HCT116 (cell line): Measurements from ENCODE around the gene ERGIC1. TPM values are rescaled to one million over a fixed set of nuclear protein-coding genes. Genes with fewer than 3 reads are reported as not detected.
"Not testable (repeated sequence)": the region's sequence is repeated elsewhere in the genome, so short reads cannot be mapped to it uniquely, and the experiment has no call there.

Experiments used
- ATAC-seq: fragments of 200-7000 bp; cut with Tn5 transposase; 2 replicates; pipeline ENCODE4 v1.9.1; 2020; ENCODE audit warnings: mild to moderate bottlenecking, moderate library complexity
- BruUV-seq: library from RNA; stranded (reverse); fragments of 400-500 nt; replicated peaks from 2 replicates; lab custom pipeline; 2021; lab: Mats Ljungman, UMichigan
- CTCF ChIA-PET: fragments of 300-600 bp; sonication (Branson Sonifier 250); formaldehyde crosslinking; loops from one replicate; lab custom pipeline; 2021; ENCODE audit warnings: antibody characterized with exemption; lab: Charles Lee
- POLR2A ChIA-PET: fragments of 300-600, 350-600 bp; sonication (Branson Sonifier 250); formaldehyde crosslinking; loops from one replicate; lab custom pipeline; 2021; ENCODE audit warnings: antibody characterized with exemption; lab: Charles Lee
- RAD21 ChIA-PET, 2 experiments: fragments of 300-600 bp; sonication (Branson Sonifier 250); formaldehyde crosslinking; loops; one replicate each; lab custom pipeline; 2023; ENCODE audit warnings: low total read pairs in 2 of 2; ENCODE audit not compliant: uncharacterized antibody in 2 of 2, unreplicated experiment in 2 of 2, low non-redundant PET in 1 of 2; lab: Charles Lee
- DNase-seq: peaks from one replicate; pipeline ENCODE4 v3.0.0-alpha.2; 2010; ENCODE audit warnings: low read depth, low spot score
- H2AFZ ChIP-seq: fragments of 200-600 bp; shearing (Covaris generic), sonication (generic); 2 replicates; pipeline ENCODE4 v1.6.1; 2017; ENCODE audit warnings: low read depth, mixed run types, mixed read lengths, antibody characterized with exemption, low read length; ENCODE audit not compliant: poor library complexity, severe bottlenecking
- H3K27ac ChIP-seq: 2 replicates; pipeline ENCODE4 v1.5.1; 2012; ENCODE audit warnings: low read depth, low read length
- H3K27me3 ChIP-seq: fragments of 200-600 bp; sonication (generic); 2 replicates; pipeline ENCODE4 v1.6.1; 2016; ENCODE audit warnings: mixed run types, low read length, mixed read lengths; ENCODE audit not compliant: insufficient read depth
- H3K36me3 ChIP-seq, 2 experiments: fragments of 200-500 bp in 1 of 2; fragments of 200-600 bp in 1 of 2; sonication (Bioruptor generic) in 1 of 2; sonication (generic) in 1 of 2; 2 replicates each; pipeline versions ENCODE4 v1.5.1 to v1.6.1; 2014 to 2016; ENCODE audit warnings: low read length in 2 of 2, inconsistent platforms in 1 of 2, mixed read lengths in 1 of 2, mixed run types in 1 of 2; ENCODE audit not compliant: insufficient read depth in 2 of 2, control insufficient read depth in 1 of 2
- H3K4me1 ChIP-seq, 2 experiments: fragments of 200-600 bp in 1 of 2; sonication (generic) in 1 of 2; 2 replicates each; pipeline versions ENCODE4 v1.5.1 to v1.6.1; 2012 to 2017; ENCODE audit warnings: low read length in 2 of 2, inconsistent platforms in 1 of 2, mild to moderate bottlenecking in 1 of 2, mixed read lengths in 1 of 2, mixed run types in 1 of 2, moderate library complexity in 1 of 2; ENCODE audit not compliant: insufficient read depth in 2 of 2, control insufficient read depth in 1 of 2
- H3K4me2 ChIP-seq: fragments of 200-600 bp; sonication (generic); 2 replicates; pipeline ENCODE4 v1.6.1; 2017; ENCODE audit warnings: mixed run types, low read length, mixed read lengths
- H3K4me3 ChIP-seq, 2 experiments: fragments of 200-600 bp in 1 of 2; sonication (generic) in 1 of 2; replicated peaks in 1 of 2; 2 replicates each; pipeline ENCODE4 v1.5.1; 2011 to 2016; ENCODE audit warnings: low read length in 2 of 2, control low read depth in 1 of 2, low read depth in 1 of 2, mild to moderate bottlenecking in 1 of 2, mixed read lengths in 1 of 2, mixed run types in 1 of 2
- H3K79me2 ChIP-seq: fragments of 200-600 bp; sonication (generic); 2 replicates; pipeline ENCODE4 v1.6.1; 2017; ENCODE audit warnings: mild to moderate bottlenecking, mixed run types, low read length, moderate library complexity, mixed read lengths; ENCODE audit not compliant: insufficient read depth
- H3K9ac ChIP-seq: fragments of 200-600 bp; sonication (generic); 2 replicates; pipeline ENCODE4 v1.6.1; 2016; ENCODE audit warnings: low read length, mixed read lengths
- H3K9me2 ChIP-seq: fragments of 200-600 bp; sonication (generic), shearing (Covaris generic); 2 replicates; pipeline ENCODE4 v1.6.1; 2017; ENCODE audit warnings: mixed run types, mild to moderate bottlenecking, moderate library complexity; ENCODE audit not compliant: insufficient read depth
- H3K9me3 ChIP-seq, 2 experiments: fragments of 200-500 bp in 1 of 2; fragments of 200-600 bp in 1 of 2; sonication (Bioruptor generic) in 1 of 2; sonication (generic) in 1 of 2; 2 replicates each; pipeline ENCODE4 v1.6.1; 2014 to 2017; ENCODE audit warnings: low read length in 2 of 2, mixed read lengths in 2 of 2, inconsistent platforms in 1 of 2, low read depth in 1 of 2, mild to moderate bottlenecking in 1 of 2, mixed run types in 1 of 2, moderate library complexity in 1 of 2; ENCODE audit not compliant: control insufficient read depth in 1 of 2, insufficient read depth in 1 of 2
- H4K20me1 ChIP-seq: fragments of 200-600 bp; sonication (generic), shearing (Covaris generic); 2 replicates; pipeline ENCODE4 v1.6.1; 2017; ENCODE audit warnings: mixed run types, mild to moderate bottlenecking, moderate library complexity; ENCODE audit not compliant: insufficient read depth
- EGR1 ChIP-seq: IDR thresholded peaks from 2 replicates; pipeline ENCODE4 v1.6.1; 2012; ENCODE audit warnings: low read depth
- ELF1 ChIP-seq: IDR thresholded peaks from 2 replicates; pipeline ENCODE4 v1.6.1; 2012; ENCODE audit warnings: low read depth, borderline replicate concordance
- EZH2phosphoT487 ChIP-seq: fragments of 200-600 bp; IDR thresholded peaks from 2 replicates; pipeline ENCODE4 v1.6.1; 2018; ENCODE audit warnings: antibody characterized with exemption, borderline replicate concordance
- JUND ChIP-seq: IDR thresholded peaks from 2 replicates; pipeline ENCODE4 v1.6.1; 2012
- POLR2A ChIP-seq: IDR thresholded peaks from 2 replicates; pipeline ENCODE4 v1.7.0; 2011; ENCODE audit warnings: borderline replicate concordance; ENCODE audit not compliant: insufficient read depth, insufficient read length; ENCODE audit errors: extremely low read depth
- SP1 ChIP-seq: IDR thresholded peaks from 2 replicates; pipeline ENCODE4 v1.6.1; 2012; ENCODE audit warnings: low read depth
- TCF7L2 ChIP-seq: IDR thresholded peaks from 2 replicates; pipeline ENCODE4 v1.7.0; 2011; ENCODE audit warnings: borderline replicate concordance, inconsistent platforms; ENCODE audit not compliant: insufficient read depth, insufficient read length; ENCODE audit errors: extremely low read depth
- YY1 ChIP-seq: IDR thresholded peaks from 2 replicates; pipeline ENCODE4 v1.6.1; 2011; ENCODE audit warnings: low read length, low read depth, moderate library complexity, mild to moderate bottlenecking; ENCODE audit not compliant: insufficient replicate concordance; ENCODE audit errors: extremely low read depth
- ZNF274 ChIP-seq: fragments of 200-500 bp; sonication (Bioruptor generic); IDR thresholded peaks from 2 replicates; pipeline ENCODE4 v1.6.1; 2014; ENCODE audit warnings: mild to moderate bottlenecking, low read depth, low read length, inconsistent platforms
- intact Hi-C: fragments of 100-400 bp; cut with micrococcal nuclease; formaldehyde crosslinking; loops from 2 replicates; pipeline ENCODE4 v1.10.0; 2022
- total RNA-seq: library from RNA; stranded (reverse); gene quantifications from one replicate; pipeline ENCODE4 v1.2.1, GENCODE V29; 2021; ENCODE audit not compliant: unreplicated experiment
- TF ChIP-seq, protein P1 (sequence below), 3 experiments: fragments of 200-600 bp in 1 of 3; sonication (generic) in 1 of 3; IDR thresholded peaks in 2 of 3; conservative IDR thresholded peaks in 1 of 3; 2 replicates each; pipeline ENCODE4 v1.5.1; 2012 to 2017; ENCODE audit warnings: low read depth in 2 of 3, low read length in 2 of 3, antibody characterized with exemption in 1 of 3, borderline replicate concordance in 1 of 3, control low read depth in 1 of 3, mild to moderate bottlenecking in 1 of 3, mixed read lengths in 1 of 3, mixed run types in 1 of 3, moderate library complexity in 1 of 3; ENCODE audit not compliant: insufficient read depth in 1 of 3
- TF ChIP-seq, protein P2 (sequence below): IDR thresholded peaks from 2 replicates; pipeline ENCODE4 v1.6.1; 2012
- TF ChIP-seq, protein P3 (sequence below): IDR thresholded peaks from 2 replicates; pipeline ENCODE4 v1.6.1; 2011; ENCODE audit warnings: mild to moderate bottlenecking, low read length, moderate library complexity; ENCODE audit not compliant: insufficient replicate concordance; ENCODE audit errors: extremely low read depth
- TF ChIP-seq, protein P4 (sequence below): IDR thresholded peaks from 2 replicates; pipeline ENCODE4 v1.6.1; 2012; ENCODE audit warnings: low read depth

ERGIC1 gene
- total RNA-seq, 1 experiment from 2014 or later = 73.3 TPM

DNA sequence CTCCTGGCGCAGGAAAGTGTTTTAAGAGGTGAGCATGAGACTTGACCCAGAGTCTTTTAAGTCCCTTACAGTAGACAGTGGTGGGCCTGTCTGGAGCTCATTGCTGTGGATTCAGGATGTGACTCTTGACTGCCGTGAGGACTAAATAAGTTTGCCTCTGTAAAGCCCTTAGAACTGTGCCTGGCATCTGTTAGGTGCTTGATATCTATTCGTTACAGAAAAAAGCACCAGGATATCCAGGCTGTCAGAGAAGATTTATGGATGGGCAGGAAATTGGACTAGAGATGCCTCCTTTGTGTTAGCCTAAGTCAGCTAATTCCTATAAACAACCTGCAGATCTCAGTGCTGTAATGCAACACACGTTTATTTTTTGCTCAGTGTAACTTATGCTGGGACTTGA is 12.6 kb downstream of the ERGIC1 start:
- ChIA-PET CTCF (interaction anchor here (0.6 kb wide), 1 partner anchor 1486 kb away, joined by 3 read pairs; no protein-coding TSS in a partner anchor), RAD21 (no interaction called here), POLR2A (no interaction called here)
- no peak overlapping the region for H3K27ac ChIP-seq
- no peak overlapping the region for H3K9ac ChIP-seq
- ATAC-seq (no peak), DNase-seq (no peak)
- H3K4me1 ChIP-seq = peaks cover 0 to 8% of the 10 kb centered on the region in 2 experiments; a peak in 2 of 4 replicates
- no peaks in the 10 kb centered on the region for H3K36me3 ChIP-seq
- no peaks in the 10 kb centered on the region for H3K27me3 ChIP-seq
- no peak overlapping the region for H2AFZ ChIP-seq
- no peak overlapping the region for H3K4me3 ChIP-seq
- TF ChIP-seq, protein P1, sequence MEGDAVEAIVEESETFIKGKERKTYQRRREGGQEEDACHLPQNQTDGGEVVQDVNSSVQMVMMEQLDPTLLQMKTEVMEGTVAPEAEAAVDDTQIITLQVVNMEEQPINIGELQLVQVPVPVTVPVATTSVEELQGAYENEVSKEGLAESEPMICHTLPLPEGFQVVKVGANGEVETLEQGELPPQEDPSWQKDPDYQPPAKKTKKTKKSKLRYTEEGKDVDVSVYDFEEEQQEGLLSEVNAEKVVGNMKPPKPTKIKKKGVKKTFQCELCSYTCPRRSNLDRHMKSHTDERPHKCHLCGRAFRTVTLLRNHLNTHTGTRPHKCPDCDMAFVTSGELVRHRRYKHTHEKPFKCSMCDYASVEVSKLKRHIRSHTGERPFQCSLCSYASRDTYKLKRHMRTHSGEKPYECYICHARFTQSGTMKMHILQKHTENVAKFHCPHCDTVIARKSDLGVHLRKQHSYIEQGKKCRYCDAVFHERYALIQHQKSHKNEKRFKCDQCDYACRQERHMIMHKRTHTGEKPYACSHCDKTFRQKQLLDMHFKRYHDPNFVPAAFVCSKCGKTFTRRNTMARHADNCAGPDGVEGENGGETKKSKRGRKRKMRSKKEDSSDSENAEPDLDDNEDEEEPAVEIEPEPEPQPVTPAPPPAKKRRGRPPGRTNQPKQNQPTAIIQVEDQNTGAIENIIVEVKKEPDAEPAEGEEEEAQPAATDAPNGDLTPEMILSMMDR (IDR thresholded peaks at IDR 0.05 in 2 of 3, conservative IDR thresholded peaks at IDR 0.05 in 1 of 3; ENCODE audit: borderline replicate concordance in 1 of 3, insufficient read depth in 1 of 3, low read depth in 2 of 3, low read length in 2 of 3) = no peak
- TF ChIP-seq, protein P2, sequence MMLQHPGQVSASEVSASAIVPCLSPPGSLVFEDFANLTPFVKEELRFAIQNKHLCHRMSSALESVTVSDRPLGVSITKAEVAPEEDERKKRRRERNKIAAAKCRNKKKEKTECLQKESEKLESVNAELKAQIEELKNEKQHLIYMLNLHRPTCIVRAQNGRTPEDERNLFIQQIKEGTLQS = no peak
- TF ChIP-seq SP1 (no peak), POLR2A (no peak), TCF7L2 (no peak), YY1 (no peak), ELF1 (no peak), EGR1 (no peak), ZNF274 (no peak), JUND (no peak), EZH2phosphoT487 (no peak)
- TF ChIP-seq, protein P3, sequence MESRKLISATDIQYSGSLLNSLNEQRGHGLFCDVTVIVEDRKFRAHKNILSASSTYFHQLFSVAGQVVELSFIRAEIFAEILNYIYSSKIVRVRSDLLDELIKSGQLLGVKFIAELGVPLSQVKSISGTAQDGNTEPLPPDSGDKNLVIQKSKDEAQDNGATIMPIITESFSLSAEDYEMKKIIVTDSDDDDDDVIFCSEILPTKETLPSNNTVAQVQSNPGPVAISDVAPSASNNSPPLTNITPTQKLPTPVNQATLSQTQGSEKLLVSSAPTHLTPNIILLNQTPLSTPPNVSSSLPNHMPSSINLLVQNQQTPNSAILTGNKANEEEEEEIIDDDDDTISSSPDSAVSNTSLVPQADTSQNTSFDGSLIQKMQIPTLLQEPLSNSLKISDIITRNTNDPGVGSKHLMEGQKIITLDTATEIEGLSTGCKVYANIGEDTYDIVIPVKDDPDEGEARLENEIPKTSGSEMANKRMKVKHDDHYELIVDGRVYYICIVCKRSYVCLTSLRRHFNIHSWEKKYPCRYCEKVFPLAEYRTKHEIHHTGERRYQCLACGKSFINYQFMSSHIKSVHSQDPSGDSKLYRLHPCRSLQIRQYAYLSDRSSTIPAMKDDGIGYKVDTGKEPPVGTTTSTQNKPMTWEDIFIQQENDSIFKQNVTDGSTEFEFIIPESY = no peak
- TF ChIP-seq, protein P4, sequence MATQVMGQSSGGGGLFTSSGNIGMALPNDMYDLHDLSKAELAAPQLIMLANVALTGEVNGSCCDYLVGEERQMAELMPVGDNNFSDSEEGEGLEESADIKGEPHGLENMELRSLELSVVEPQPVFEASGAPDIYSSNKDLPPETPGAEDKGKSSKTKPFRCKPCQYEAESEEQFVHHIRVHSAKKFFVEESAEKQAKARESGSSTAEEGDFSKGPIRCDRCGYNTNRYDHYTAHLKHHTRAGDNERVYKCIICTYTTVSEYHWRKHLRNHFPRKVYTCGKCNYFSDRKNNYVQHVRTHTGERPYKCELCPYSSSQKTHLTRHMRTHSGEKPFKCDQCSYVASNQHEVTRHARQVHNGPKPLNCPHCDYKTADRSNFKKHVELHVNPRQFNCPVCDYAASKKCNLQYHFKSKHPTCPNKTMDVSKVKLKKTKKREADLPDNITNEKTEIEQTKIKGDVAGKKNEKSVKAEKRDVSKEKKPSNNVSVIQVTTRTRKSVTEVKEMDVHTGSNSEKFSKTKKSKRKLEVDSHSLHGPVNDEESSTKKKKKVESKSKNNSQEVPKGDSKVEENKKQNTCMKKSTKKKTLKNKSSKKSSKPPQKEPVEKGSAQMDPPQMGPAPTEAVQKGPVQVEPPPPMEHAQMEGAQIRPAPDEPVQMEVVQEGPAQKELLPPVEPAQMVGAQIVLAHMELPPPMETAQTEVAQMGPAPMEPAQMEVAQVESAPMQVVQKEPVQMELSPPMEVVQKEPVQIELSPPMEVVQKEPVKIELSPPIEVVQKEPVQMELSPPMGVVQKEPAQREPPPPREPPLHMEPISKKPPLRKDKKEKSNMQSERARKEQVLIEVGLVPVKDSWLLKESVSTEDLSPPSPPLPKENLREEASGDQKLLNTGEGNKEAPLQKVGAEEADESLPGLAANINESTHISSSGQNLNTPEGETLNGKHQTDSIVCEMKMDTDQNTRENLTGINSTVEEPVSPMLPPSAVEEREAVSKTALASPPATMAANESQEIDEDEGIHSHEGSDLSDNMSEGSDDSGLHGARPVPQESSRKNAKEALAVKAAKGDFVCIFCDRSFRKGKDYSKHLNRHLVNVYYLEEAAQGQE = no peak
- H3K79me2 ChIP-seq = peaks cover 29% of the 10 kb centered on the region; the same call in 1 of the 2 replicates
- BruUV-seq = no TSS peak
- H3K4me2 ChIP-seq = no peak overlapping the region
- H3K9me2 ChIP-seq = no peaks in the 10 kb centered on the region
- no peaks in the 10 kb centered on the region for H4K20me1 ChIP-seq
- intact Hi-C loops = no loop called here
- no peaks in the 10 kb centered on the region for H3K9me3 ChIP-seq

DNA sequence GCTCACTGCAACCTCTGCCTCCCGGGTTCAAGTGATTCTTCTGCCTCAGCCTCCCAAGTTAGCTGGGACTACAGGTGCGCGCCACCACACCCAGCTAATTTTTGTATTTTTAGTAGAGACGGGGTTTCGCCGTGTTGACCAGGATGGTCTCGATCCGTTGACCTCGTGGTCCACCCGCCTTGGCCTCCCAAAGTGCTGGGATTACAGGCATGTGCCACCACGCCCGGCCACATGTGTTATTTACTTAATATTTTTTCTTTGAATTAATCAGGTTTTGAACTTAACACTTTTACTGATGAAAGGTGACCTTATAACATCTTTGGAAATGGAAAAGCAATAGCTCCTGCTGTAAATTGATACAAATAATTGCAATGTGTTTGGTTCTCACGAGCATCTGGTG is 13.5 kb downstream of the ERGIC1 start:
- ATAC-seq, BruUV-seq, intact Hi-C loops, H3K36me3 ChIP-seq, H3K9me3 ChIP-seq, H3K4me1 ChIP-seq, H3K9ac ChIP-seq, DNase-seq, H3K27me3 ChIP-seq, H3K27ac ChIP-seq, POLR2A ChIA-PET, H3K4me2 ChIP-seq, CTCF ChIA-PET, H3K9me2 ChIP-seq, RAD21 ChIA-PET, H2AFZ ChIP-seq, H3K4me3 ChIP-seq, H4K20me1 ChIP-seq: not testable (repeated sequence)
- peaks cover 33% of the 10 kb centered on the region; the same call in 1 of the 2 replicates for H3K79me2 ChIP-seq
